ENCODE data around the gene MTR.

MTR gene

GRCh38 chr1:236774926-236775325 lies 20.2 kb upstream of the MTR start:
- DNase-seq (ENCODE audit: low read depth, low spot score) = no peak

- DNase-seq (ENCODE audit: low read depth, low spot score) = no peak
Observed at GRCh38 chr1:236779312-236779711, 15.8 kb upstream of the MTR start.

- DNase-seq (ENCODE audit: low read depth, low spot score) = no peak
Observed at GRCh38 chr1:236785477-236785876, 9.6 kb upstream of the MTR start.

- DNase-seq (ENCODE audit: low read depth, low spot score) = no peak
Observed at GRCh38 chr1:236786453-236786852, 8.6 kb upstream of the MTR start.

- no peak for DNase-seq (ENCODE audit: low read depth, low spot score)
Observed at GRCh38 chr1:236794585-236795034, 482 bp upstream of the MTR start.

GRCh38 chr1:236795757-236796667 lies 920 bp downstream of the MTR start:
- no peak for DNase-seq (ENCODE audit: low read depth, low spot score)

GRCh38 chr1:236799001-236799400 lies 3.9 kb downstream of the MTR start:
- no peak for DNase-seq (ENCODE audit: low read depth, low spot score)

- no peak for DNase-seq (ENCODE audit: low read depth, low spot score)
Observed at GRCh38 chr1:236800002-236800620, 5.0 kb downstream of the MTR start.

- DNase-seq (ENCODE audit: low read depth, low spot score) = no peak
Observed at GRCh38 chr1:236800623-236801022, 5.5 kb downstream of the MTR start.

- no peak for DNase-seq (ENCODE audit: low read depth, low spot score)
Observed at GRCh38 chr1:236802264-236802663, 7.2 kb downstream of the MTR start.

GRCh38 chr1:236806634-236807033 lies 11.5 kb downstream of the MTR start:
- no peak for DNase-seq (ENCODE audit: low read depth, low spot score)

- no peak for DNase-seq (ENCODE audit: low read depth, low spot score)
Observed at GRCh38 chr1:236808005-236808404, 12.9 kb downstream of the MTR start.

- no peak for DNase-seq (ENCODE audit: low read depth, low spot score)
Observed at GRCh38 chr1:236808564-236809130, 13.6 kb downstream of the MTR start.

GRCh38 chr1:236809148-236809547 lies 14.1 kb downstream of the MTR start:
- no peak for DNase-seq (ENCODE audit: low read depth, low spot score)

GRCh38 chr1:236810018-236810417 lies 14.9 kb downstream of the MTR start:
- no peak for DNase-seq (ENCODE audit: low read depth, low spot score)

- DNase-seq (ENCODE audit: low read depth, low spot score) = no peak
Observed at GRCh38 chr1:236812334-236813030, 17.4 kb downstream of the MTR start.

GRCh38 chr1:236815941-236816340 lies 20.8 kb downstream of the MTR start:
- DNase-seq (ENCODE audit: low read depth, low spot score) = no peak

GRCh38 chr1:236819856-236820255 lies 24.8 kb downstream of the MTR start:
- no peak for DNase-seq (ENCODE audit: low read depth, low spot score)

- no peak for DNase-seq (ENCODE audit: low read depth, low spot score)
Observed at GRCh38 chr1:236821091-236821627, 26.1 kb downstream of the MTR start.

GRCh38 chr1:236823559-236823958 lies 28.5 kb downstream of the MTR start:
- no peak for DNase-seq (ENCODE audit: low read depth, low spot score)

GRCh38 chr1:236829085-236829484 lies 34.0 kb downstream of the MTR start:
- no peak for DNase-seq (ENCODE audit: low read depth, low spot score)

- no peak for DNase-seq (ENCODE audit: low read depth, low spot score)
Observed at GRCh38 chr1:236830116-236830515, 35.0 kb downstream of the MTR start.
